Renal cortex interstitium (tissue), 11 donors: Measurements from ENCODE around the gene UBXN6. TPM values are rescaled to one million over a fixed set of nuclear protein-coding genes. Genes with fewer than 3 reads are reported as not detected.

Source experiments
- DNase-seq, 11 donors: peaks; one replicate each; pipeline ENCODE4 v3.0.0-alpha.2; 2013; ENCODE audit warnings: low read depth in 9 of 11, low spot score in 4 of 11; ENCODE audit errors: extremely low read depth in 1 of 11
- polyA plus RNA-seq, 3 donors: library from polyadenylated mRNA; unstranded; fragments of 120-200 nt; gene quantifications; one replicate each; pipeline ENCODE4 v1.2.1, GENCODE V29; 2013; ENCODE audit not compliant: insufficient read length in 3 of 3

UBXN6 gene
- polyA plus RNA-seq, 3 donors, result 84.9 to 107 (median 99.6) TPM

GRCh38 chr19:4447327-4448146, 10.1 kb downstream of the UBXN6 start:
- no peak for DNase-seq

DNA sequence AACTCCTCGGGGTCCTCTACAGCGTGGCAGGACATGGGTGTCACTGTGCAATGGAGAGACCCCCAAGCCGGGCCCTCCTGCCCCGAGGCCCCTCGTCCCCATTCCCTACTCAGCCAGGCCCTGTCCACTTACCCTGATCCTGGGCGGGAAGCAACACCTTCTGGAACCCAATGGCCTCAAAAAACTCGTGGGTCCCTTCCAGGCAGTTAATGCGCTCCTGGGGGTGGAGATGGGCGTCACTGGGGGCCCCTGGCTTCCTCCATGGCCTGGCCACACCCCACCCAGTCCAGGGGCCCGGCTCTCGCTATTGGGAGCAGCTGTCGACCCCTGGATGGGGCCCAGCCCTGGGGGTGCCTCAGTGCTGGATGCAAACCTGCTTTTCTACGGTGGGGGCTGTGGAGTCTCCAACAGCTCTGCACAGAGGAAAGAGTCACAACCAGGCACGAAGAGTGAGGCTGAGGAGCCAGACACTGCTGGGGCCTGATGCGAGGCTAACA, 10.8 kb downstream of the UBXN6 start:
- no peak for DNase-seq

DNA sequence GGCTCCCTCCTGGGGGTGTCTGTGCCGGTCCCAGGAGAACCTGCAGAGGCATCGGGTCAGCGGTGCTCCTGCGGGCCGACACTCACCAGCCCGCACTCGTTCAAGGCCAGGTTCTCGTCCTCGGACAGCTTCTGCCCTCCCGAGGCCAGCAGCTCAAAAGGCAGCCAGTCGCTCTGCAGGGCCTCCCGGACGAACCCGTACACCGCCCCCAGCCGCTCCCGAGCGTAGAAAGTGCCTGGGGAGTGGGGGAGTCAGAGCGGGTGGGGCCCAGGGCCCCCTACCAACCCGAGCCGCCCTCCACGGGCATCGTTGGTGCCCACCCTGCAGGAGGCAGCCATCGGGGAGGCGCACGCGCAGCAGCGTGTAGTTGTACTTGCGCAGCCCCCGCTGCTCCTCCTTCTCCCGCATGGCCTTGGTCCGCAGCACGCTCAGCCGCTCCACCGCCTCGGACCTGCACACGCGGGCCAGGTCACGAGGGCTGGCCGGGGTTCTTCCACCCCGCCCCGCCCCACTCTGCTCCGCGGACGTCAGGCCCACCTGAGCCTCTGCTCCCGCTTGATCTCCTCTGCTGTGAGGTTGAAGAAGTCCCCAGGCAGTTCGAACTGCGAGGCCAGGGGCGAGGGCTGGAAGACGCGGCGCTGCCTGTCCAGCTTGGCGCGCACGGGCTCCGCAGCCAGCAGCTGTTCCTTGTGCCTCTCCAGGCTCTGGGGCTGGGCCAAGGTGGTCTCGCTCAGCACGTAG, 11.5 kb downstream of the UBXN6 start:
- DNase-seq, result no peak

DNA sequence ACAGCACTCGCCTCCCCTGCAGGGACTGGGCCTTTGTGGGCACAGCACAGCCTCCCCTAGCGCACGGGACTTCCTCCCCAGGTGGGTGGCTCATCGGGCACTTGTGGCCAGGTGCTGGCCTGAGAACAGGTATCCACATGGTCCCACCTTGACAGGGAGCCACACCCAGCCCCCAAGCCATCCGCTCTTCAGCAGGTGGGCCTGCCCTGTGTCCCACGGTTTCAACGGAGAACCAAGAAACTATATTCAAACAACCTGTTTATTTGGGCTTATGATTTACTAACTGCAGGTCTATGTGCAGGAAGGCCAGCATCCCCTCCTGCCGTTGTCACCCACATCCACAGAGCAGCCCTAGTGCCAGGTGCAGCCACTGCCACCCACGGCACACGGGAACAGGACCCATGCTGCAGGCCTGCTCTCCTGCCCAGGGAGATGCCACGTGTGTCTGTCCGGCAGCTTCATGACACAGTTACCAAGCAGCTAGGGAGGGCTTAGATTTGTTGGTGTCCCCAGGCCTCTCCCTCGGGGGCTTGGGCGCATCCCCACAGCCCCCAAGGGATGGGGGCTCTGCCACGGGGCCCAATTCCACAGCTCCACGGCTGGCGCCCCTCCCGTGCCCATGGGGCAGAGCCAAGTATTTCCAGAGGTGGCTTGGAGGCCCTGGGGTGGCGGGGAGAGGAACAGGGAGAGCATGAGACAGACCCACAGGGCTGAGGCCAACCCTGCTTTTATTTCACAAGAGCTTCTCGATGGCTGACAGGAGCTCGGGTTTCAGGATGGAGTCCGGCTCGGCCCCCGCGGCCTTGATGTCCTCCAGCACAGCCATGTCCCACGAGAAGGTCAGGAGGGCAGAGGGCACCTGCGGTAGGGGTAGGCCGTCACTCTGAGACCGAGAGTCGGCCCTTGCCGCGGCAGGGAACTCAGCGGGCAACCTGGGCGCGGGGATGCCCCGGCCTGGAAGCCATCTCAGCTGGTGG, 12.5 kb downstream of the UBXN6 start:
- DNase-seq, result peak in 1 of 11 donors; percentile 16

DNA sequence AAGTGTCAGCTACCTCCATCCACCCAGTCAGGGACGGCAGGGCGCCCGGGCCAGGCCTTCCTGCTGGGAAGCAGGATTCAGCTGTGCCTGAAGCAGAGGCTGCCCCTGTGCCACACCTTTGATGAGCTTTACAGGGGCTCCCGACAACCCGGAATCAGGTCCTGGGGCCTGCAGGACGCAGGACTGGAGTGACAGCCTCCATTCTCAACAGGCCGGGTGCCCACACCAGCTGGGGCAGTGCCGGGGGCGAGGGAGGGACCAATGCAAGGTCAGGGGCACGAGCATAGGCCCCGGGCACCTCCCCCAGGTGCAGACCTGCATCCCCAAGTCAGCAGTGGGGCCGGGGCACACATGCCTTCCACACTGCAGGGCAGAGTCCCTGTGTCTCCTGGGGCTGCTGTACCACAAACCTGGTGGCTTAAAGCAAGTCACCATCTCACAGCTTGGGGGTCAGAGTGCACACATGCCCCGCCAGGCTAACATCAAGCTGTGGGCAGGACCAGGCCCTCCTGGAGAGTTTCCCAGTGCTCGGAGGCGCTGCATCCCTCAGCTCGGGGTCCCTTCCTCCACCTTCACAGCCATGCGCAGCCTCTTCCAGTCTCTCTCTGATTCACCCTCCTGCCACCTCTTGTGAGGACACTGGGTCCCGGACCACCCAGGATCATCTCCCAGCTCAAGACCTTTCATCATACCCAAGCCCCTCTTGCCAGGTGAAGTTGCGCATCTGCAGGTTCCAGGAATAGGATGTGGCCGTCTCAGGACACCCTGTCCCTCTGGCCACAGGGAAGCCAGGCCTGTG, 13.4 kb downstream of the UBXN6 start:
- DNase-seq, result no peak

DNA sequence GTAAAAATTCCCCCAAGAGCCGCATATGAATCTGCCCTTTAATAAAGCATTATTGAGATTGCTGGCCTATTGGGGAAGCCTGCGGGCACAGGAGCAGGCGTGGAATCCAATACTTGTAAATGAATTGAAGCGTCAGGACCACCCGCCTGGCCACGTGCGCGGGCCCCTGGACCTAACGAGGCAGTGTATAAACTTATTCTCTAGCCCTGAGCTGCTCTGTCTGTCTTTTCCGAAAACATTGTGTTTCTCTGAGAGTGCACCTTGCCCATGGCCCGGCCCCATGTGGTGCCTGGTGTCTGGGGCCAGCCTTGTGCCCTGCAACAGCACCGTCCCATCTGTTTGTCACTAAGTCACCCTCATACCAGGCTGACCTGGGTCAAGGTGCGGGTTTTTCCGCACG, 14.4 kb downstream of the UBXN6 start:
- DNase-seq, result no peak

DNA sequence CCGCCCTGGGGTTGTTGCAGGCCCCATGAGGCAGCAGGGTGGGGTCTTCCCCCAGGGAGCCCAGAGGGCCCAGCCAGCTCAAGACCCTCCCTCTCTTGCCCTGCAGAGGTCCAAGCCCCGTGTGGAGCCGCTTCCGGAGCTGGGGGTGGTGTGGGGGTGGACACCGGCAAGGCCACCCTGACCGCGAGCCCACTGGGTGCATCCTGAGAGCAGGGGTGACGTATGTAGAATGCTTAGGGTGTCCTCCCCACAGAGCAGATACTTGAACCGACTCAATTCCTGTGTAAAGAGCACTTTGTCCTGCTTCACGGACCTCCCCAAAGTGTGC, 14.8 kb downstream of the UBXN6 start:
- DNase-seq, result no peak

DNA sequence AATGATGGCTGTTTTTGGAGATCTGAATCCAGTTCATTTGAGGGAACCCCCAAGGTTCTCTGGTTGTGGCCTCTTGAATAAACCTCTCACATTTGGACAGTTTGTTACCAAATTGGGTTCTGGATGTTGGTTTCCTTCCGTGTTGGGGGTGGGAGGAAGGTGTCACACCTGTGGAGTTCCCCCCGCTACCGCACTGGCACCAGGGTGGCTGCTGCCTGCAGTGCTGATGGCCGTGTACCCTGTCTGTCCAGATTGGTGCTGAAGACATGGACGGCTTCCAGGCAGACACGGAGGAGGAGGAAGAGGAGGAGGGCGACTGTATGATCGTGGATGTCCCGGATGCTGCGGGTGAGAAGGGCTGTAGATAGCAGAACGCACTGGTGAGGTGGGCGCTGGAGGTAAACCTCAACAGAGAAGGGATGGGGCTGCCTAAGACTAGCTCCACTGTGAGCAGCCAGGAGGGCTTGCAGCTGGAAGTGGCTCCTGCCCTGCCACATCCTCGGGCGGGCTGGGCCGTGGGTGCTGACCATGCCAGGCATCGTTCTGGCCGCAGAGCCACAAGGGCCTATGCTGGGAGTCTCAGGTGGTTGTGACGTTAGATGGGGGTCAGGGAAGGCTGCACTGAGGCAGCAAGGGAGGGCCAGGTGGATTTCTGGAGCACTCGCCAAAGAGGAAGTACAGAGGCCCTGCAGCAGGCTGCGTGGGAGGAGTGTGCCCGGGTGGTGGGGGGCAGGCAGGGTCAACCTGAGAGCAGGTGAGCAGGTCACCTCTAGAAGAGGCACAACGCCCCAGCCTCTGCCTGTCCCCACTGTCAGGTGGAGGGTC, 15.4 kb downstream of the UBXN6 start:
- DNase-seq, result no peak

- no peak for DNase-seq
Observed at GRCh38 chr19:4439243-4439642, 18.4 kb downstream of the UBXN6 start.

GRCh38 chr19:4437103-4437502, 20.5 kb downstream of the UBXN6 start:
- no peak for DNase-seq

DNA sequence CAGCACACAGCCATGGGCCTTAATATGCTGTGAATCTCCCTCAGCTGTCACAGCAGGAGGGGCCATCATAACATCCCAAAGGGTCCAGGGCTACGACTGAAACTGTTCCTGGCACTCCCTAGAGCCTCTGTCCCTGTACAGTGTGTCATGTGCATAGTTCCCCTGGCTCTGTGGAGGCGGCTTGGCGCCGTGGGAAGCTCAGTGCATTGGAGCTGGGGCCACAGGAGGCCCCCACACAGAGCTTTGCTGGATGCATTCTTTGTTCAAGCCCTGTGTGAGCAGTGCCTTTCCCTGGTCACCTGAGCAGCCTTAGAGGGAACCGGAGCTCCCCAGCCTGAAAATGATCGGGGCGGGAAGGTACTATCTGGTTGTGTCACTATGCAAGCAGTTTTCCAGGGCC, 21.4 kb downstream of the UBXN6 start:
- no peak for DNase-seq

DNA sequence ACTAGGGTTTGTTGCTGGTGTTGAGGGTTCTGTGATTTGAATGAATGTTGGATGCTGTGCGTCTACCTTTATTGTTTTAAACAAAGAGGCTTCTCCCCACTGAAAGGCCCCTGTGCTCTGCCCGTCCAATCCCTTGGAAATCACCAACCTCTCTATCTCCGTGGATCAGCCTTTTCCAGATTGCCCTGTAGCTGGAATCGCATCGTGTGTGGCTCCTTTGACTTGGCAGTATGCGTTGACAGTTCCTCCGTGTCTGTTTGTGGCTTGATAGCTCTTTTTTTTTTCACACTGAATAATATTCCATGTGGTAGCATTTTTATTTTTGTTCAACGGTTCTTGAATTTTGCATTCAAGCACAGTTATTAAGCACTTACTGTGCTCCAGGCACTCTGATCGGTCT, 23.2 kb downstream of the UBXN6 start:
- DNase-seq, result no peak

DNA sequence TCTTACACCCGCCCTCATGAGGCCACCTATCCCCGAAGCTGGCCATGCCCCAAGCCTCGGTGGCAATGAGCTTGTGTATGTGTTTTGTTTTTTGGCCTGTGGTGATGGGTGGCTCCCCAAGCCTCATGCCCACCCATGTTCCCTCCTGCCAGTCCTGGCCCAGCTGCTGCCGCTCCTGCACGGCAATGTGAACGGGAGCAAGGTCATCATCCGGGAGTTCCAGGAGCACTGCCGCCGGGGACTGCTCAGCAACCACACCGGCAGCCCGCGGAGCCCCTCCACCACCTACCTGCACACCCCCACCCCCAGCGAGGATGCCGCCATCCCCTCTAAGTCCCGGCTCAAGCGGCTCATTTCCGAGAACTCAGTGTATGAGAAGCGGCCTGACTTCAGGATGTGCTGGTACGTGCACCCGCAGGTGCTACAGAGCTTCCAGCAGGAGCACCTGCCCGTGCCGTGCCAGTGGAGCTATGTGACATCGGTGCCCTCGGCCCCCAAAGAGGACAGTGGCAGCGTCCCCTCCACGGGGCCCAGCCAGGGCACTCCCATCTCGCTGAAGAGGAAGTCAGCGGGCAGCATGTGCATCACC, 24.6 kb downstream of the UBXN6 start:
- no peak for DNase-seq

DNA sequence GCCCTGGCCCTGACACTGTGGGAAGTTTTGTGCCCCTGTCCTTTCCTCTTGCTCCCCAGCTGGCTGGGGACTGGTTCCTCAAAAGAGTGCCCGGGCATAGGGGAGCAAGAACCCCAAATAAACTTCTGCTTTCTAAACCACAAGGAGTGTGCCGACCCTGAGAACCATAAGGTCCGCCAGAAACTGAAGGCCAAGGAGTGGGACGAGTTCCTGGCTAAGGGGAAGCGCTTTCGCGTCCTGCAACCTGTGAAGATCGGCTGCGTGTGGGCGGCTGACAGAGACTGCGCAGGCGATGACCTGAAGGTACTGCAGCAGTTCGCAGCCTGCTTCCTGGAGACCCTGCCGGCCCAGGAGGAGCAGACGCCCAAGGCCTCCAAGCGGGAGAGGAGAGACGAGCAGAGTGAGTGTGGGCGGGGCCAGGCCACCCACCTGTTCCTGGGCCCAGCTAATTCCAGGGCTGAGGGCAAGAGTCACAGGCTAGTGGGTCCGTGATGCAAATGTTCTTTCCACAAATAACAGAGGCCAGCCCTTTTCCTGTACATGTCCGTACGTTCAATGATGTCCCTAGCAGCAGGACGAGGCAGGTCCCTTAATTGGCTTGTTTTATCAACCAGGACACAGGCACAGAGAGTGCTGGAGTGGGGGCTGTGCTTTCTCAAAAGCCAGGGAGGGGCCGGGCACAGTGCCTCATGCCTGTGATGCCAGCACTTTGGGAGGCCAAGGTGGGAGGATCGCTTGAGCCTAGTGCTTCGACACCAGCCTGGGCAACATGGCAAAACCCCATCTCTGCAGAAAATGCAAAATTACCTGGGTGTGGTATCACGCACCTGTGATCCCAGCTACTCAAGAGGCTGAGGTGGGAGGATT, 25.6 kb downstream of the UBXN6 start:
- no peak for DNase-seq

- no peak for DNase-seq
Observed at GRCh38 chr19:4431296-4431695, 26.3 kb downstream of the UBXN6 start.

GRCh38 chr19:4430760-4431159, 26.8 kb downstream of the UBXN6 start:
- DNase-seq, result no peak
